Left ventricle myocardium inferior (tissue), 1 donor: ENCODE data around the gene GPC3. TPM values are rescaled to one million over a fixed set of nuclear protein-coding genes. Genes with fewer than 3 reads are reported as not detected.

Experiments used
- DNase-seq: peaks from one replicate; pipeline ENCODE4 v3.0.0-alpha.2; 2020
- H3K27ac ChIP-seq: fragments of 200-600 bp; replicated peaks from 2 replicates; pipeline ENCODE4 v1.8.0; 2021
- H3K27me3 ChIP-seq: fragments of 200-600 bp; 2 replicates; pipeline ENCODE4 v1.8.0; 2021; ENCODE audit warnings: low read depth
- H3K36me3 ChIP-seq: fragments of 200-600 bp; 2 replicates; pipeline ENCODE4 v1.8.0; 2021
- H3K4me1 ChIP-seq: fragments of 200-600 bp; 2 replicates; pipeline ENCODE4 v1.8.0; 2021
- H3K4me3 ChIP-seq: fragments of 200-600 bp; 2 replicates; pipeline ENCODE4 v1.8.0; 2021; ENCODE audit warnings: mild to moderate bottlenecking, moderate library complexity
- H3K9me3 ChIP-seq: fragments of 200-600 bp; replicated peaks from 2 replicates; pipeline ENCODE4 v1.8.0; 2021
- intact Hi-C: fragments of 100-400 bp; cut with micrococcal nuclease; formaldehyde crosslinking; loops from one replicate; pipeline ENCODE4 v1.11.0; 2022
- total RNA-seq: library from RNA; stranded (reverse); fragmentation: NEBNext Ultra II Directional; extraction: Animal tissue kit (Norgen Biotek cat#: 25700); gene quantifications from one replicate; pipeline ENCODE4 v1.2.1, GENCODE V29; 2021
- TF ChIP-seq, protein P1 (sequence below): fragments of 200-600 bp; IDR thresholded peaks from 2 replicates; pipeline ENCODE4 v1.8.0; 2021; ENCODE audit warnings: antibody characterized with exemption, mild to moderate bottlenecking, borderline replicate concordance
- donor health status: DM: no; HTN: yes; CAD: no; lungs with severe emphysema.

The GPC3 gene
- total RNA-seq, 1 donor from 2014 or later, result 5.4 TPM

DNA sequence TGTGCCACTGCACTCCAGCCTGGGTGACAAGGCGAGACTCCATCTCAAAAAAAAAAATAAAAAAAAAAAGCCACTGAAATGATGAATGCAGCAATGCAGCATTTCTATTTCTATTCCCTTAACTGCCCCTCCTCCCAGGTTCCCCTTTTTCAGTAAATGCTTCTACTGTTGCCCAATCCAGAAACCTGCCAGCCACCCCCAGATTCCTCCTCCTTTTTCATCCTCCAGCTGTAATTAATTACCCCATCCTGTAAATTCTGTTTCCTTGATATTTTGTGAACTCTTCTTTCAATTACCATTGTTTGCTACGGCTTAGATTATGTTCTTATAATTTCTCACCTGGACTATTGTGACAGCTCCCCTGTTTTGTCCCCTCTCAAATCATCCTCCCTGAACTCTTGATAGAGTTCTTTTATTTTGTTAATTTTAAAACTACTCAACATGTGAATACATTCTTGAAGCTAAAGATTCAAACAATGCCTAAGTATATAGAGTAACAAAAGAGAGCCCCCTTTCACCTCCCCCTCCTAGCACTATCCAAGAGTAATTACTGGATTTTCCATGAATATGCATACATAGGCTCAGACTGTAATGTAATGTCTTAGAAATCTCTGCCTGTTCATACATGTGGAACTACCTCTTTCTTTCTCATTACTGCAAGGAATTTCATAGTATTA lies 429.5 kb downstream of the GPC3 start:
- no peaks in the 10 kb centered on the region for H3K9me3 ChIP-seq

GRCh38 chrX:133550665-133551485 lies 434.5 kb downstream of the GPC3 start:
- Histone ChIP-seq H3K9me3 (no peaks in the 10 kb centered on the region), H3K27ac (no peak overlapping the region), H3K27me3 (no peaks in the 10 kb centered on the region), H3K4me3 (no peak overlapping the region), H3K36me3 (no peaks in the 10 kb centered on the region), H3K4me1 (no peaks in the 10 kb centered on the region)
- TF ChIP-seq, protein P1, sequence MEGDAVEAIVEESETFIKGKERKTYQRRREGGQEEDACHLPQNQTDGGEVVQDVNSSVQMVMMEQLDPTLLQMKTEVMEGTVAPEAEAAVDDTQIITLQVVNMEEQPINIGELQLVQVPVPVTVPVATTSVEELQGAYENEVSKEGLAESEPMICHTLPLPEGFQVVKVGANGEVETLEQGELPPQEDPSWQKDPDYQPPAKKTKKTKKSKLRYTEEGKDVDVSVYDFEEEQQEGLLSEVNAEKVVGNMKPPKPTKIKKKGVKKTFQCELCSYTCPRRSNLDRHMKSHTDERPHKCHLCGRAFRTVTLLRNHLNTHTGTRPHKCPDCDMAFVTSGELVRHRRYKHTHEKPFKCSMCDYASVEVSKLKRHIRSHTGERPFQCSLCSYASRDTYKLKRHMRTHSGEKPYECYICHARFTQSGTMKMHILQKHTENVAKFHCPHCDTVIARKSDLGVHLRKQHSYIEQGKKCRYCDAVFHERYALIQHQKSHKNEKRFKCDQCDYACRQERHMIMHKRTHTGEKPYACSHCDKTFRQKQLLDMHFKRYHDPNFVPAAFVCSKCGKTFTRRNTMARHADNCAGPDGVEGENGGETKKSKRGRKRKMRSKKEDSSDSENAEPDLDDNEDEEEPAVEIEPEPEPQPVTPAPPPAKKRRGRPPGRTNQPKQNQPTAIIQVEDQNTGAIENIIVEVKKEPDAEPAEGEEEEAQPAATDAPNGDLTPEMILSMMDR, result no peak
- intact Hi-C loops, result no loop called here
- no peak for DNase-seq

More for the DNA sequence above, 429.5 kb downstream of the GPC3 start:
- Histone ChIP-seq H3K27me3 (no peaks in the 10 kb centered on the region), H3K27ac (no peak overlapping the region), H3K36me3 (no peaks in the 10 kb centered on the region), H3K4me3 (no peak overlapping the region), H3K4me1 (no peaks in the 10 kb centered on the region)
- TF ChIP-seq, protein P1, result no peak
- intact Hi-C loops, result no loop called here
- DNase-seq, result no peak

DNA sequence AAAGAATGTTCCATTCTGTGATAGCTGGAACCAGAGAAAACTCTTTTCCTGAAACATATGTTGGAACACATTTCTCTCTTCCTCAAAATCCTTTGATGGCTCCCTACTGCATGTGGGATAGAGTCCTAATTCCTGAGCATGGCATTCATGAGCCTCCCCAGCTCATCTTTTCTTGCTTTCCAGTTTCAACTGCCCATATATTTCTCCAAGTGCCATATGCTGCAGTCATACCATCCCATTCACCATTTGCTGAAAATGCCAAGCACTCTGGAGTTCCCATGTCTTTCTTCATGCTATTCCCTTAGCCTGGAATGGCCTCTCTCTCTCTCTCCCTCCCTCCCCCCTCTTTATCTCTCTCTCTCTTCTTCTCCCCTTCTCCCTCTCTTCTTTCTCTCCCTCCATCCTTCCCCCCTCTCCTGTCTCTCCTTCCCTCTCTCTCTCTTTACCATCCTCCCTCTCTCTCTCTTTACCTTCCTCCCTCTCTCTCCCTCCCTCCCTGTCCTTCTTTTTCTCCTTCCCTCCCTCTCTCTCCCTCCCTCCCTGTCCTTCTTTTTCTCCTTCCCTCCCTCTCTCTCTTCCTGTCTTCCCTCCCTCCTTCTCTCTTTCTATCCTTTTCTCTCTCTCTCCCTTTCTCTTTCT lies 436.0 kb downstream of the GPC3 start:
- Histone ChIP-seq H3K4me1 (no peaks in the 10 kb centered on the region), H3K27ac (no peak overlapping the region), H3K9me3 (no peaks in the 10 kb centered on the region), H3K27me3 (no peaks in the 10 kb centered on the region), H3K36me3 (no peaks in the 10 kb centered on the region), H3K4me3 (no peak overlapping the region)
- no peak for DNase-seq
- TF ChIP-seq, protein P1, result no peak
- intact Hi-C loops, result no loop called here

- Histone ChIP-seq H3K27ac (no peak overlapping the region), H3K4me3 (no peak overlapping the region), H3K27me3 (no peaks in the 10 kb centered on the region), H3K9me3 (no peaks in the 10 kb centered on the region), H3K4me1 (peaks cover 5% of the 10 kb centered on the region), H3K36me3 (no peaks in the 10 kb centered on the region)
- intact Hi-C loops, result no loop called here
- TF ChIP-seq, protein P1, result no peak
- no peak for DNase-seq
Observed at GRCh38 chrX:133546441-133546840, 439.0 kb downstream of the GPC3 start.

- Histone ChIP-seq H3K27ac (no peak overlapping the region), H3K27me3 (no peaks in the 10 kb centered on the region), H3K4me3 (no peak overlapping the region), H3K4me1 (peaks cover 5% of the 10 kb centered on the region), H3K9me3 (no peaks in the 10 kb centered on the region), H3K36me3 (no peaks in the 10 kb centered on the region)
- TF ChIP-seq, protein P1, result no peak
- intact Hi-C loops, result no loop called here
- DNase-seq, result no peak
Observed at GRCh38 chrX:133544778-133545177, 440.6 kb downstream of the GPC3 start.
